Gastroesophageal sphincter (tissue), 3 donors: ENCODE data around the gene IFNGR1.

Source experiments
- EP300 ChIP-seq: sonication (generic); formaldehyde crosslinking; IDR thresholded peaks from one replicate; pipeline ENCODE4 v1.6.1; 2017; ENCODE audit warnings: antibody characterized with exemption, mild to moderate bottlenecking
- TF ChIP-seq, protein P1 (sequence below), 4 experiments: fragments of 200-600 bp in 2 of 4; fragments of 450-650 bp in 2 of 4; sonication (generic) in 1 of 4; IDR thresholded peaks; one replicate each; pipeline ENCODE4 v1.5.1; 2017 to 2019; ENCODE audit warnings: antibody characterized with exemption in 4 of 4, mild to moderate bottlenecking in 2 of 4, moderate library complexity in 2 of 4

DNA sequence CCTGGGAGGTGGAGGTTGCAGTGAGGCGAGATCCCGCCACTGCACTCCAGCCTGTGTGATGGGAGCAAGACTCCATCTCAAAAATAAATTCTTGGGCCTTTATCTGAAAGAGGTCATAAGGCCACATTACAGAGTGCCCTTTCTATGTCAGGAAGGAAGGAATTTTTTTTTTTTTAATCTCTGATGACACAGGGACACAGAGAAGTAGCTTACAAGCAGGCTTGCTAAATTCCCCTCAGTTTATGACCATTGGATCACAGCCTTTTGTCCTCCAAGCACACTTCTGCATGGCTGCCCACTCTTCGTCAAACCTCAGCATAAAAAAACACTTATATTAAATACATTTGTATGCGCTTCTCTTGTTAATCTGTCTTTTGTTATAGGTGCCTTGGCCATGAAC lies 7.5 kb upstream of the IFNGR1 start:
- TF ChIP-seq, protein P1, sequence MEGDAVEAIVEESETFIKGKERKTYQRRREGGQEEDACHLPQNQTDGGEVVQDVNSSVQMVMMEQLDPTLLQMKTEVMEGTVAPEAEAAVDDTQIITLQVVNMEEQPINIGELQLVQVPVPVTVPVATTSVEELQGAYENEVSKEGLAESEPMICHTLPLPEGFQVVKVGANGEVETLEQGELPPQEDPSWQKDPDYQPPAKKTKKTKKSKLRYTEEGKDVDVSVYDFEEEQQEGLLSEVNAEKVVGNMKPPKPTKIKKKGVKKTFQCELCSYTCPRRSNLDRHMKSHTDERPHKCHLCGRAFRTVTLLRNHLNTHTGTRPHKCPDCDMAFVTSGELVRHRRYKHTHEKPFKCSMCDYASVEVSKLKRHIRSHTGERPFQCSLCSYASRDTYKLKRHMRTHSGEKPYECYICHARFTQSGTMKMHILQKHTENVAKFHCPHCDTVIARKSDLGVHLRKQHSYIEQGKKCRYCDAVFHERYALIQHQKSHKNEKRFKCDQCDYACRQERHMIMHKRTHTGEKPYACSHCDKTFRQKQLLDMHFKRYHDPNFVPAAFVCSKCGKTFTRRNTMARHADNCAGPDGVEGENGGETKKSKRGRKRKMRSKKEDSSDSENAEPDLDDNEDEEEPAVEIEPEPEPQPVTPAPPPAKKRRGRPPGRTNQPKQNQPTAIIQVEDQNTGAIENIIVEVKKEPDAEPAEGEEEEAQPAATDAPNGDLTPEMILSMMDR (IDR thresholded peaks at IDR 0.05): no peak
- no peak for TF ChIP-seq EP300
